GM18508 (cell line): ENCODE results near the gene PLA2R1.
A peak's percentile ranks its signal among the peaks of the same experiment; 100 is the strongest.

Experiments
- ATAC-seq: cut with Tn5 transposase; IDR thresholded peaks from one replicate; pipeline ENCODE4 v1.9.1; 2021; ENCODE audit warnings: moderate number of reproducible peaks; ENCODE audit not compliant: insufficient read depth, unreplicated experiment

PLA2R1 gene

DNA sequence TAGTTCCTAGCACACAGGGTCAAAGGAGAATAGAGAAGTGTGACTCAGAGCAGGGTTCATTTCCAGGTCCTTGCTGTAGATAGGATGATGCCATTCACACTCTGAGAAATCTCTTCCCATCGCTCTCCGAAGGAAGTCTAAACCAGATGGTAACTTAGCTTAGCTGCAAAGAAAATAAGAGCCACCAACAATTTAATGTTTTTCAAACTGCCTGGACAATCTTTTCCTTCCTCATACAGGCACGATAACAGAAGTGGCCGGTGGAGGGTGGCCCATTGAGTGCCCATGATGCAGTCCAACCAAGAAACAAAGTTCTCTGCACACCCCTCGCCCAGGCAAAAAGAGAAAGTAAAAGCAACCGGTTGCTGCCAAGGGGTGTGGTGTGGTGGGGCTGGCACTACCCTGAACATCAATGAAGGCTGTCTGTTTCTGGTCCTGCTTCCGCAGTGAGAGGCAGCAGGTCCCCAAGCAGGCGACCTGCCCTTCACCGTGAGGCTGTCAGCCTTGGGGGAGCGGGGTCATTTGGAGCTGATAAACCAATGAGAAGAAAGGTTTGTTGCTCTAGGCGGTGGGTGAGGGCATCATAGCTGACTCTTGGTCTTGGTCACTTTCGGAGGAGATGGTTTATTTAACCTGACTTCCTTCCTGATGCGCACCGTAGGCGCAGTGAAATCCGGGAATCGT is 158.8 kb downstream of the PLA2R1 start:
- peak; percentile 25 for ATAC-seq

DNA sequence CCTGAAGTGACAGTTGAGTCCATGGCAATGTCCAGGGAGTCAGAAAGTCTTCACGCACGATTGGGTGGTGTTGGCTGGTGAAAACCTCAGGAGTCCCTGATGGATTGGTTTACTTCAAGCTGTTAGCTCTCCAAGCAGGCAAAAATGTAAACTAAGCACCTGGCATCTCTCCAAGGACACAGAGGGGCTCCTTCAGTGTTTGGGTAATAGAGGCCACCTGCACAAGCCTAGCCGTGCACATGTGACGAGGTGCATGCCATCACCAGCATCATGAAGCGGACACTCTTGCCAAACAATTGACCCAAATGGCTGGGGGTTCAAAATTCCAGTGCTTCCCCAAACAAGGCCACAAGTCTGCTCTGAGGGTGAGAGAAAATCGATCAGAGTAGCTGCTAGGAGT is 159.7 kb downstream of the PLA2R1 start:
- no peak for ATAC-seq

DNA sequence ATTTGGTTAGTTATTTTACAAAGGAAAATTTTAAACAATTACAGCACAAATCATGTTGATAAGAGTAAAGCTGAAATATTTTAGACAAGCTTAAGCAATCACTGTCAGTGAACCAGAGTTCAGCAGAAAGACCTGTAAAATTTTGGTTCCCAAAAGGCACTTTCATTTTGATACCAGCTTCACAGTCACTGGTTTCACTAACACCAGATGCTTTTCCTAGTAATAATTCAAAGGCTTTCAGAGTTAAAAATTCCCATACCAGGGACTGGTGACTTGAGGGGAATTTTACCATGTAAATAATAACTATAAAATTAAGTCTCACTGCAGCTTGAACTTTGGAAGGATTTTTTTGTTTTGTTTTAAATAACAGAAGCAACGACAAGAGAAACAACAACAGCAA is 162.1 kb downstream of the PLA2R1 start:
- no peak for ATAC-seq

DNA sequence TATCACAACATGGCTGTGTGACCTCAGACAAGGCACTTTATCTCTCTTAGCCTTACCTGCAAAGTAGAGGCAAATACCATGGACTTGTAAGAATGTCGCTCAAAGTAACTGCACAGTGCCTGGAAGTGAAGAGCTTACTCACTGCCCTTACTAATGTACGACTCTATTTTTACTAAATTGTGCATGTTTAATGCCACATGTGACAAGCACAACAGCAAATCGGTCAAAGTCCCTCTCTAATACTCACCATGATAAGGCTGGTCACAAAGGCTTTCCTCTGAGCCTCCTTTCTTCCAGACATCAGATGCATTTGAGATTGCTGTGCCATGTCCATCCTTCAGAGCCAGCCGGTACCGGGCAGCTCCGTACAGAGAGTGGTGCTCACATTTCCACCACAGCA is 164.0 kb downstream of the PLA2R1 start:
- ATAC-seq: no peak

DNA sequence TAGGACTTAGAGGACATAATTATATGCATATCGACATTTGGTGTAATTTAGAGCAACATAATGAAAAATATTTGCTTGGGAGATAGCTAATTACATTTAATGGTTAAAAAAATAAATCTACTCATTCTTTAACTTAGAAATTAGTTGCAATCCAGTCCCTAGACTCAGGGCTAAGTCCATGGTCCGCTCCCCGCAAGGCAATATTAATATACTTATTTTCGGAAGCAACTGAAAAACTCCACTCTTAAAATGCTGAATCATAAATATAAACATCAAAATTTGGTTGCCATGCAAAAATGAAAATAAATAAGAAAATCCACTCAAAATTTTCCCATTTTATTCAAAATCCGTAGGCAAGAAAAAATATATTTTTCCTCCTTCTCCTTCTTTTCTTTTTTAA is 164.7 kb downstream of the PLA2R1 start:
- ATAC-seq: no peak

DNA sequence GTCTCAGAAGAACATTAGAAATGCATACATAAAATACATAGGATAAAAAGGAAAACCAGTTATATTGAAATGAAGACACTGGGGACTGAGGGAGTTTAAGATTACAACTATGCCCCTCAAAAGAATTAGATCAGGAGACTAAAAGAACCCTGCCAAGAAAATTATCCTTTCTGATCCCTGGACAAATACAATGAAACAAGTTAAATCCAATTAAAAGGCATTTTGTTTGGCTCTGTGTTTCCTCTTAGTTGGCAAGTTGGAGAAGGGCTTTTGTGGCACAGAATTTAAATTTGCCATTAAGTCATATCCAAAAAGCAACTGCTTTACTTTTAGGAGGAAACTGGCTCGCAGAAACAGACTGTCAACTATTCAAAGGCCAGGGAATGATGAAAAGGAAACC is 165.3 kb downstream of the PLA2R1 start:
- ATAC-seq: no peak

DNA sequence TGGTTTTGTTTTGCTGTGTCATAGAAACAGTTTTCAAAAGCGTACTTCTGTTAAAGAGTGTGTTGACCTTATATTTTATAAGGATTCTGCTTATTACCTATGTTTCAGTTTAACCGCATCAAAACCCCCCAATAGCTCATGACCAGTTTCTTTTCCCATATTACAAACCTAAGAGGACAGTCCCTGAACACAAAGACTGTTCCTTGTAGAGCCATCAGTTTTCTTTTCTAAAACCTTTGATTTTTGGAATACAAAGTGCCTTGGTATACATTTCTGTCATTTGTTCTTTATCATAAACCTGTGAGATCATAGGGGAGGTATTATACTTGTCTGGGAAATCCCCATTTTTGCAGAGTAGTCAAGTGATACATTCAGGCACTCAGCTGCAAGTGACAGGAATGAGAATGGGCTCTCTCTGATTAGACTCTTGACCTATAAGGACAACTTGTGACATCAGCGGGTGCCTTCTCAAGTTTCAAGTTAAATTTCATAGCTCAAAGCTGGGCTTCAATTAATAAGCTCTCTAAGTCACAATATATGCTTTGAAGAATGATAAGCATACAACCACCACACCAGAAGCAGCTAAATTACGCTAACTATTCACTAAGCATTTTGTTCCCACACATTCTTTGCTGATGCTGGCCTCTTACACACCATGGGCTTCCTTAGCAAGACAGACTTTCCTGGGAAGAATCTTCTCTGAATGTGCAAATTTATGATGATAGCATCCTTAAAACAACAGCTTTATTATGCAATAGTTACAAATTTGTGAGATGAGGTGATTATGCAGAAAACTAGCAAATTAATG is 167.0 kb downstream of the PLA2R1 start:
- ATAC-seq: peak; percentile 44

DNA sequence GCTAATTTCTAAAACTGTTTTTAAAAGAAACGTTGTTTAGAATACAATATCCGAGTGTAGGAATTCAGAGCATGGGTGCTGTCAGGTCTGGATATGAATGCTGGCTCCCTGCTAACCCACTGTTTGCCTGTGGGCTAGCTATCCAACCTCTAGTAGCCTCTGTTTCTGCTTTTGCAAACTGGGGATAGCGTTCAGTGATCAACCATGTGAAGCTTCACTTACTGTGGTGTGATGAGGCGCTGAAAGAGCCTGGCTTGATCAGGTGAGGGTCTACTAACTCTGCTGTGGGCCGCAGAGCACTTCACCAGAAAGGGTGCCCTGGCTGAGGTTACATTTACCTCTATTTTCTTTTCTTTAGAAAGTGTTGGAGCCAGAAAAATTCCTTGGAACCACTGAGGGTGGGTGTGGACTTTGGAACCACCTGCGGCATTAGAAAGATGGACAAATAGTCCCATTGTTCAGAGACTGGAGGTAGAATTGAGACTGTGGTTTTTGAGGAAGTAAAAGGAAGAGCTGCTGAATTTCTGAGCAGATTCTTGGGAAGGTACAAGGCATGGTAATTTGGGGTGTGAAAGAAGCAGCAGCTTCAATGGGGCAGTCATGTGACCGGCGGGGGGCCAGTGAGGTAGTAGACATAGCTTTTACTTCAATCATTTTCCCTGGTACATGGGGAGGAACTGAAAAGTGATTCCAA is 168.1 kb downstream of the PLA2R1 start:
- ATAC-seq: no peak

DNA sequence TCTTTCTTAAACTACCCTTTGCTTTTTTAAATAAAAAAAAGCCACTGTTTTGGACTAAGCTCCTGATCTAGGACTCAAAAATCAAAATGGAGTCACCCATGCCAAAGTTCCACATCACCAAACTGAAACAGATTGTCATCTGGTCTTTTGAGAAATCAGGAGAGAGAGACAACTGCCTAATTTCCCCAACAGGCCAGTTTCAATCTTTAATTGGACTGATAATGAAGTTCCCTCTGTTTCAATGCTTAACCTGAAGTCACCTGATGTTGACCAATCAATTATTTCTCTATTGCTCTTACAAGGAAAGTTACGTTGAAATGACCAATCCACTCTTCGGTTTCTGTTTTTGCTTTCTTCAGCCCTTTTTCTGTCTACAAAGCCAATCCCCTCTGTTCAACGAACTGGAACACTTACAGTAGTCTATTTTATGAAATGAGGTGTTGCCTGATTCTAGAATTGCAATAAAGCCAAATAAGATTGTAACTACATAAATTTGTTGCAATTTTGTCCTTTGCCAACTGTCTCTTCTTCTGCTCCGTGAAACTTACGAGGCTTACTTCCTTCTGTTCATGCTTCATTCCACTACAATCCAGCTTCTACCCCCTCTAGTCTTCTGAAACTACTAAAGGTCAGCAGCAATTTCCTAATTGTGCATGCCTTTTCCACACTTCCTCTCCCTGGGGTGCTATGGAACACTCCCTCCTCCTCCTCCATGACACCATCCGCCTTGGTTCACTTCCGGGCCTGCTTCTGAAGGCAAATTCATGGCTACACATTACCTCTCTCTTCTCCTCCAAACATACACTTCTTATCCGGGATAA is 169.2 kb downstream of the PLA2R1 start:
- no peak for ATAC-seq

DNA sequence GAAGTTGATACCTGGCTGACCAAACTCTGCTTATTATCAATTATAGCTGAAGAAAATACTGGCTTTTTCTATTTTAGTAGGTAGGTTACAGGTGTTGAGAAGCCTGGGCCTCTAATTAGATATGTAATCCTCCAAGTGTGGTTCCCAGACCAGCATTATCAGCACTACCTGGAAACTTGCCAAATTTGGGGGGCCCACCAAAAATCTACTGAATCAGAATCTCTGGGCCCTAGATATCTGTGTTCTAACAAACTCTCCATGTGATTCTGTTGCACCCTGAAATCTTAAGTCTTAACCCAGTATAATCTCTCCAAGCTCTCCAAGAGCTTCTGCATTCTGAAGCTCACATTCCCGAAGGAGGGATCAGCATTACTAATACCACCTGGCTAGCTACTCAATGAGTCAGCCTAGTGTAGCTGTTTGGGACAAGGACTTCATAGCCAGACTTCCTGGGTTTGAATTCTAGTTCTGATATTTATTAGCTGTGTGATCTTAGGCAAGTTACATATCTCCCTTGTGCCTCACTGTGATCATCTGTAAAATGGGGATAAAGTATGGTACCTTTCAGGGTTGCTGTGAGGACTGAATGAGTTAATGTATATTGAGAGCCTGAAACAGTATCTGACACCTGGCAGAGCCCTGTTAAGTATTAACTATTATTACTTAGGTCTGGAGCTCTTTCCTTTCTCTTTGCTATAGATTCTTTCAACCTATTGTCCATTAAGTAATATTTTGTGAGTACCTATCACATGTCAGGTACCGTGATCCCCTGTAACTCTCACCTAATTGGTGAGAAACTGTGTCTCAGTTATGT is 170.3 kb downstream of the PLA2R1 start:
- ATAC-seq: no peak

DNA sequence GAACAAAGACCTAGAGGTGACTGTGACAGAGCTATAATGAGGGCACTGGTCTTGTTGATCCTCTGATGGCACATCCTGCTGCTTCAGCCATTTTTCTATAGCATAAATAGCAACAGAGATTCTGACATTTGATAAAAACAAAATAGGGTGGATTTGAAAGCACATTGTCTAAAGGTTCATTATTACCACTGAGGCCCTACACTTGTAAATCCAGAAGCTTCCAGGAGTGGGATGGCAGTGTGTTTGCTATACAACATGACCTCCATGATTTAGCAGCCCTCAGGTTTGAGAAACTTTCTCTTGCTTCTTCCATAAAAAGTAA is 171.2 kb downstream of the PLA2R1 start:
- ATAC-seq: no peak

DNA sequence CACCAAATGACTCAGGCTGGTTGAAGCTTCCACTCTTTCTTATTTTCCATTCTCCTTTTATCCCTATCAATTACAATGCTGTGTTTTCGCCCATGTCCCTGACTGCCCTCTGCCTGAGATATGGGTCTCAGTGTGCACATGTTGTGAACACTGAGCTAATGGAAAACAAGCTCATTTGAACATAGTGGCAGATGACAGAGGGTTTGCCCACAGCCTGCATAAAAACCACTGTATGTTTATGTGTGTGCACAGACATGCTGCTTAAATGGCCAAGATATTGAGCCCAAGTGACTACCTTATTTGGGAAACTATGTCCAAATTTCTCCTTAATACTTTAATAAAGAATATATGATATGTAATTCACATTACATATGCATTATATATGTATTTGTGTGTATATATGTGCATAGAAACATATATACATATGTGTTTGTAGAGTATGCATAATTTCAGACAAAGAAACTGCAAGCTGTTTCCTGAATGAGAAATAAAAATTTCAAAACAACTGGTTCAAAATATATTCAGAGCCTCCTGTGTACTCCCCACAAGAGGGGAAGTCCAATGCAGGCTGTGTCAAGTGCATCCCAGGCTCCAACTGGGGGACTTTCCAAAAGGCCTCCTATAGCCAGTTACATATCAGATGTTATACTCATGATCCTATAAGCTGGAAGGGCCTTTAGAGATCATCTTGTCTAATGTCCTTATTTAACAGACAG is 171.7 kb downstream of the PLA2R1 start:
- ATAC-seq: peak; percentile 35

DNA sequence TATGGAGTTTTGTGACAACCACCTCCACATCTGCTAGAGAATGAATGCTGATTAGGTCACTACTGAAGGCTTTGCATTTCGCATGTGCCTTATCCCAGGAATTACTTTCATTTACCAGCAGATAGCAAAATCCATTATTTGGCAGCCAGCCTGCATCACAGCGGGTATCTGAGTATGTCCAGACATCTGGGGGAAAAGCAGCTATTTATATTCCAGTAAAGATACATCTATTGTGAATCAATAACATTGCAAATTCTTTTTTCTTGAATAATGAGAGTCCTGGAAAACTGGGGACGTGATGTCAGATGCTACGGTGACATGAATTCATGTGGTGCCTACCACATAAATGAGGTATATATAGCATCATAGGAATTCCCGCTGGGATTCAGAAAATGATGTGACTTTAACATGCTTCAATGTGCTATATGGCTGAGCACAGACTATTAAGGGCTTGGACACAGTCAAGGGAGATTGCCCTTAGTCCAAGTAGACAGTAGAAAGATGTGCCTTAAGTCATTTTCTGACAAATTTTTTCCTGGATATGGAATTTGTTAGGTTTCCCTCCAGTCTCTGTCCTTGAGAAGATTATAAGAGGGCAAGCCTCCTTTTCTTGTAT is 180.2 kb downstream of the PLA2R1 start:
- no peak for ATAC-seq
